ENCODE results near the gene TXNL1. TPM values are rescaled to one million over a fixed set of nuclear protein-coding genes. Genes with fewer than 3 reads are reported as not detected.
"Not testable (repeated sequence)": the region's sequence is repeated elsewhere in the genome, so short reads cannot be mapped to it uniquely, and the experiment has no call there.

The TXNL1 gene
- total RNA-seq, 1 donor from 2014 or later: 128 TPM

DNA sequence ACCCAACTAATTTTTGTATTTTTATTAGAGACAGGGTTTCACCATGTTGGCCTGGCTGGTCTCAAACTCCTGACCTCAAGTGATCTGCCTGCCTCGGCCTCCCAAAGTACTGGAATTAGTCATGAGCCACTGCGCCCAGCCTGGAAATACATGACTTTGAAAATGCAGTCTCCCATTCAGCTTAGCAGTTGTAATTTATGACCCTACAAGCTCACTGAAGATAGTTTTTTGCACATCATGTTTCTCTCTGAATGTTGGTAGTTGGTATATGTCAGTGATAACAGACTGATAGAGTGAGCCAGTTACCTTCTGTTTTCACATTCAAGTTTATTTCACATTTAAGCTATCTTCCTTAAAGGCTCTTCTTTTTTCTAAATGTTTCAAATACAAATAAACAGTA, 19.9 kb upstream of the TXNL1 start:
- H2AFZ ChIP-seq (replicated peaks): no peak overlapping the region
- no peaks in the 10 kb centered on the region for H3K36me3 Mint-ChIP-seq
- H3K27me3 Mint-ChIP-seq (ENCODE audit: insufficient read depth, low read depth): no peaks in the 10 kb centered on the region
- peaks cover 36% of the 10 kb centered on the region for H3K79me2 ChIP-seq (ENCODE audit: low read depth)
- H3K4me1 ChIP-seq: no peaks in the 10 kb centered on the region
- no peaks in the 10 kb centered on the region for H3K36me3 ChIP-seq
- TF ChIP-seq EZH2phosphoT487 (IDR thresholded peaks at IDR 0.05): no peak
- TF ChIP-seq, protein P1, sequence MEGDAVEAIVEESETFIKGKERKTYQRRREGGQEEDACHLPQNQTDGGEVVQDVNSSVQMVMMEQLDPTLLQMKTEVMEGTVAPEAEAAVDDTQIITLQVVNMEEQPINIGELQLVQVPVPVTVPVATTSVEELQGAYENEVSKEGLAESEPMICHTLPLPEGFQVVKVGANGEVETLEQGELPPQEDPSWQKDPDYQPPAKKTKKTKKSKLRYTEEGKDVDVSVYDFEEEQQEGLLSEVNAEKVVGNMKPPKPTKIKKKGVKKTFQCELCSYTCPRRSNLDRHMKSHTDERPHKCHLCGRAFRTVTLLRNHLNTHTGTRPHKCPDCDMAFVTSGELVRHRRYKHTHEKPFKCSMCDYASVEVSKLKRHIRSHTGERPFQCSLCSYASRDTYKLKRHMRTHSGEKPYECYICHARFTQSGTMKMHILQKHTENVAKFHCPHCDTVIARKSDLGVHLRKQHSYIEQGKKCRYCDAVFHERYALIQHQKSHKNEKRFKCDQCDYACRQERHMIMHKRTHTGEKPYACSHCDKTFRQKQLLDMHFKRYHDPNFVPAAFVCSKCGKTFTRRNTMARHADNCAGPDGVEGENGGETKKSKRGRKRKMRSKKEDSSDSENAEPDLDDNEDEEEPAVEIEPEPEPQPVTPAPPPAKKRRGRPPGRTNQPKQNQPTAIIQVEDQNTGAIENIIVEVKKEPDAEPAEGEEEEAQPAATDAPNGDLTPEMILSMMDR (IDR thresholded peaks at IDR 0.05): no peak
- no peak for TF ChIP-seq EZH2 (IDR thresholded peaks at IDR 0.05)
- H3K27me3 ChIP-seq: no peaks in the 10 kb centered on the region
- H3K9me3 Mint-ChIP-seq: peaks cover 6% of the 10 kb centered on the region
- H3K27ac ChIP-seq: no peak overlapping the region
- H4K20me1 ChIP-seq (ENCODE audit: low read depth): no peaks in the 10 kb centered on the region
- no peak overlapping the region for H3K4me3 Mint-ChIP-seq
- no peaks in the 10 kb centered on the region for H3F3A ChIP-seq (ENCODE audit: low read depth)
- H3K4me3 ChIP-seq: no peak overlapping the region
- H3K4me2 ChIP-seq: no peak overlapping the region
- peaks cover 3% of the 10 kb centered on the region for H3K4me1 Mint-ChIP-seq
- DNase-seq (ENCODE audit: low spot score): no peak
- no peak overlapping the region for H3K9ac ChIP-seq
- no peak overlapping the region for H3K27ac Mint-ChIP-seq
- H3K9me3 ChIP-seq (ENCODE audit: low read depth): no peaks in the 10 kb centered on the region

DNA sequence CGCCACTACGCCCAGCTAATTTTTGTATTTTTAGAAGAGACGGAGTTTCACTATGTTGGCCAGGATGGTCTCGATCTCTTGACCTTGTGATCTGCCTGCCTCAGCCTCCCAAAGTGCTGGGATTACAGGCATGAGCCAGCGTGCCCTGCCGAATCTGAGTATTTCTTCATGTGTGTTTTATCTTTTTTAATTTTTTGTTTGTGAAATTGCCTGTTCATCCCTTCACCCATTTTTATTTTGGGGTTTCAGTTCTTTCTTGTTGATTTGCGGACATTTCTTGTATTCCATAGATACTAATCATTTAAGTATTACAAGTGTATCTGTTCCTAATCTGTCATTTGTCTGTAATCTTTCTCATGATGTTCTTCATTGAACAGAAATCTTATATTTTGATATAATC, 15.9 kb upstream of the TXNL1 start:
- H3K4me2 ChIP-seq; H3K27ac Mint-ChIP-seq; H3K4me3 Mint-ChIP-seq; H3K27me3 ChIP-seq; H3K27me3 Mint-ChIP-seq (ENCODE audit: insufficient read depth, low read depth); H3K9me3 Mint-ChIP-seq; H3K36me3 ChIP-seq; DNase-seq (ENCODE audit: low spot score); H3K4me3 ChIP-seq; H3K9me3 ChIP-seq (ENCODE audit: low read depth); H3K36me3 Mint-ChIP-seq; H2AFZ ChIP-seq (replicated peaks); H3K9ac ChIP-seq; H3K27ac ChIP-seq; H4K20me1 ChIP-seq (ENCODE audit: low read depth): not testable (repeated sequence)
- Histone ChIP-seq H3F3A (ENCODE audit: low read depth) (peaks cover 11% of the 10 kb centered on the region), H3K4me1 (peaks cover 16% of the 10 kb centered on the region), H3K79me2 (ENCODE audit: low read depth) (peaks cover 54% of the 10 kb centered on the region)
- peaks cover 12% of the 10 kb centered on the region for H3K4me1 Mint-ChIP-seq

DNA sequence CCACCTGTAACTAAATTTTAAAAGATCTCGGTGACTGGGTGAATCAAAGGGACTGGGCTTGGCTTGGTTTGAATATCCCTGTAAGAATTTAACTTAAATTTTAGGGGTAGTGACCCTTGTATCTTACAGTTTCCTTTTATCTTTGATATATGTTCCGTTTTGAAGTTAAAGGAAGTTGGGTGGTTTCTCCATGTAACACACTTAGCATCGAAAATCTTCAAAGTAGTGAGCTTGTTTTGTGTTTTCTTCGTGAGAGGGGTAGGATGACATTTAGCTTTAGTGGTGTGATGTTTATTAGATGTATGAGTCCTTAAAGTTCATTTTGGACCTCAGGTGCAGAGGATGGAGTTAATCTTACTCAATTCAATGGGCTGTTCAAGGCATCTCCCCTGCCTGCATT, 14.4 kb upstream of the TXNL1 start:
- Histone ChIP-seq H3K79me2 (ENCODE audit: low read depth) (peaks cover 43% of the 10 kb centered on the region), H3F3A (ENCODE audit: low read depth) (peaks cover 11% of the 10 kb centered on the region), H2AFZ (replicated peaks) (no peak overlapping the region), H4K20me1 (ENCODE audit: low read depth) (peaks cover 7% of the 10 kb centered on the region), H3K27ac (no peak overlapping the region), H3K9ac (no peak overlapping the region), H3K27me3 (no peaks in the 10 kb centered on the region), H3K36me3 (no peaks in the 10 kb centered on the region), H3K4me1 (peaks cover 16% of the 10 kb centered on the region), H3K9me3 (ENCODE audit: low read depth) (no peaks in the 10 kb centered on the region), H3K4me3 (no peak overlapping the region), H3K4me2 (no peak overlapping the region)
- no peaks in the 10 kb centered on the region for H3K27me3 Mint-ChIP-seq (ENCODE audit: insufficient read depth, low read depth)
- H3K4me3 Mint-ChIP-seq: peak overlapping the region; percentile 24
- H3K4me1 Mint-ChIP-seq: peaks cover 12% of the 10 kb centered on the region
- no peak for DNase-seq (ENCODE audit: low spot score)
- TF ChIP-seq, protein P1 (IDR thresholded peaks at IDR 0.05): no peak
- TF ChIP-seq EZH2 (IDR thresholded peaks at IDR 0.05) (no peak), EZH2phosphoT487 (IDR thresholded peaks at IDR 0.05) (no peak)
- H3K27ac Mint-ChIP-seq: no peak overlapping the region
- H3K36me3 Mint-ChIP-seq: no peaks in the 10 kb centered on the region
- H3K9me3 Mint-ChIP-seq: peaks cover 6% of the 10 kb centered on the region

DNA sequence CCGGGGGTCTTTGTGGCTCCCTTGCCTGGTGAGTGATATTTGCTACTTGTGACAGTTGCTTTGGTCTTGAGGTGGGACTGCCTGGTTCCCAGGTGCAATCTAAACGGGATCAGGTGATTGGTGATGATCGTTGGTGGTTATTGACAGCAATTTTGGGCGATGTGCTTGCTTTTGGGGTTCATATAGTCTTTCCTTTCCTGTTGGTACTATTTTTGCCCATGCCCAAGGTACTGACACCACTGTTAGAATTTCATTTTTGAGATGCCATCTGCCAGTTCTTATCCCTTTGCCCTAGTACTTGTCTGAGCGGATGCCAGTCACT, 13.3 kb upstream of the TXNL1 start:
- DNase-seq (ENCODE audit: low spot score): no peak
- no peaks in the 10 kb centered on the region for H3K27me3 Mint-ChIP-seq (ENCODE audit: insufficient read depth, low read depth)
- peaks cover 7% of the 10 kb centered on the region for H4K20me1 ChIP-seq (ENCODE audit: low read depth)
- peaks cover 42% of the 10 kb centered on the region for H3K79me2 ChIP-seq (ENCODE audit: low read depth)
- H3K4me1 Mint-ChIP-seq: peaks cover 12% of the 10 kb centered on the region
- peak overlapping the region; percentile 90 for H3K4me3 Mint-ChIP-seq
- H3F3A ChIP-seq (ENCODE audit: low read depth): peaks cover 11% of the 10 kb centered on the region
- peaks cover 6% of the 10 kb centered on the region for H3K9me3 Mint-ChIP-seq
- peak overlapping the region; percentile 5 for H3K9ac ChIP-seq
- H2AFZ ChIP-seq (replicated peaks): peak overlapping the region; percentile 93
- peak overlapping the region; percentile 74 for H3K4me3 ChIP-seq
- H3K4me1 ChIP-seq: peaks cover 16% of the 10 kb centered on the region
- peak overlapping the region; percentile 55 for H3K27ac Mint-ChIP-seq
- TF ChIP-seq, protein P1 (IDR thresholded peaks at IDR 0.05): no peak
- no peaks in the 10 kb centered on the region for H3K36me3 ChIP-seq
- H3K27me3 ChIP-seq: no peaks in the 10 kb centered on the region
- H3K36me3 Mint-ChIP-seq: no peaks in the 10 kb centered on the region
- no peaks in the 10 kb centered on the region for H3K9me3 ChIP-seq (ENCODE audit: low read depth)
- peak overlapping the region; percentile 98 for H3K4me2 ChIP-seq
- no peak overlapping the region for H3K27ac ChIP-seq
